Activated T-cell treated with anti-CD3 and anti-CD28 coated beads, Interleukin-2, amount 50 U/mL, for 72 hours (primary cell): ENCODE data around the gene BRCA1. TPM values are rescaled to one million over a fixed set of nuclear protein-coding genes. Genes with fewer than 3 reads are reported as not detected.

ENCODE experiments used
- ATAC-seq, 2 donors: fragments of 150-1000 bp; cut with Tn5 transposase; replicated peaks in 1 of 2; 2 replicates each; pipeline ENCODE4 v1.10.0; 2021; ENCODE audit warnings: moderate library complexity in 2 of 2, mild to moderate bottlenecking in 1 of 2
- DNase-seq, 2 donors: peaks; one replicate each; pipeline ENCODE4 v3.0.0; 2021 to 2022; ENCODE audit warnings: mixed read lengths in 1 of 2
- H3K27ac Mint-ChIP-seq: one replicate; pipeline ENCODE4 v1.8.0; 2022; ENCODE audit warnings: mild to moderate bottlenecking, moderate library complexity, mixed read lengths
- H3K27me3 Mint-ChIP-seq: one replicate; pipeline ENCODE4 v1.8.0; 2022; ENCODE audit warnings: low read depth, mixed read lengths
- H3K36me3 Mint-ChIP-seq, 2 donors: one replicate each; pipeline ENCODE4 v1.8.0; 2022; ENCODE audit warnings: mixed read lengths in 2 of 2, mild to moderate bottlenecking in 1 of 2; ENCODE audit not compliant: insufficient read depth in 2 of 2
- H3K4me1 Mint-ChIP-seq: one replicate; pipeline ENCODE4 v1.8.0; 2022; ENCODE audit warnings: low read depth, mixed read lengths
- H3K4me3 Mint-ChIP-seq, 2 donors: one replicate each; pipeline ENCODE4 v1.8.0; 2022; ENCODE audit warnings: mild to moderate bottlenecking in 2 of 2, mixed read lengths in 2 of 2, moderate library complexity in 2 of 2
- H3K9me3 Mint-ChIP-seq, 2 donors: one replicate each; pipeline ENCODE4 v1.8.0; 2022; ENCODE audit warnings: mixed read lengths in 2 of 2
- total RNA-seq, 2 donors: library from RNA; stranded (reverse); gene quantifications; one replicate each; pipeline ENCODE4 v1.2.3, GENCODE V29; 2022

BRCA1 gene
- total RNA-seq, 2 donors from 2014 or later = 111 to 137 TPM

GRCh38 chr17:43021741-43022512 lies 103.2 kb downstream of the BRCA1 start, which contains the start of gene VAT1:
Gene VAT1, minus strand, starts transcription at chr17:43022385. Its CDS starts 63 bp downstream, at chr17:43022322.
- peaks cover 19% of the 10 kb centered on the region for H3K4me1 Mint-ChIP-seq
- H3K9me3 Mint-ChIP-seq = no peaks in the 10 kb centered on the region
- ATAC-seq (peak; percentile 65 to 66), DNase-seq (peak; percentile 65 to 73)
- H3K4me3 Mint-ChIP-seq = peak within 1 kb of the TSS; percentile 92 to 93
- H3K36me3 Mint-ChIP-seq = no peaks in the 10 kb centered on the region
- peak within 1 kb of the TSS; percentile 63 for H3K27ac Mint-ChIP-seq
- peaks cover 9% of the 10 kb centered on the region for H3K27me3 Mint-ChIP-seq

- ATAC-seq (no peak), DNase-seq (peak in 1 of 2 donors; percentile 30)
- H3K4me1 Mint-ChIP-seq = peaks cover 19% of the 10 kb centered on the region
- no peaks in the 10 kb centered on the region for H3K36me3 Mint-ChIP-seq
- H3K27ac Mint-ChIP-seq = no peak overlapping the region
- H3K27me3 Mint-ChIP-seq = peaks cover 9% of the 10 kb centered on the region
- no peaks in the 10 kb centered on the region for H3K9me3 Mint-ChIP-seq
- H3K4me3 Mint-ChIP-seq = peak overlapping the region; percentile 92 to 93
These were observed 104.1 kb downstream of the BRCA1 start for GRCh38 chr17:43020789-43021740.

- peaks cover under 1% of the 10 kb centered on the region for H3K27me3 Mint-ChIP-seq
- H3K36me3 Mint-ChIP-seq = no peaks in the 10 kb centered on the region
- no peak overlapping the region for H3K27ac Mint-ChIP-seq
- H3K9me3 Mint-ChIP-seq = no peaks in the 10 kb centered on the region
- peak overlapping the region; percentile 92 to 93 for H3K4me3 Mint-ChIP-seq
- peaks cover 15% of the 10 kb centered on the region for H3K4me1 Mint-ChIP-seq
- DNase-seq (no peak), ATAC-seq (no peak)
These were observed 105.0 kb downstream of the BRCA1 start for GRCh38 chr17:43020030-43020621.

GRCh38 chr17:43019418-43019817 lies 105.7 kb downstream of the BRCA1 start:
- H3K4me3 Mint-ChIP-seq = no peak overlapping the region
- no peaks in the 10 kb centered on the region for H3K36me3 Mint-ChIP-seq
- no peak overlapping the region for H3K27ac Mint-ChIP-seq
- ATAC-seq = no peak
- no peak for DNase-seq
- H3K4me1 Mint-ChIP-seq = peaks cover 10% of the 10 kb centered on the region
- no peaks in the 10 kb centered on the region for H3K9me3 Mint-ChIP-seq
- H3K27me3 Mint-ChIP-seq = no peaks in the 10 kb centered on the region

GRCh38 chr17:43018932-43019331 lies 106.2 kb downstream of the BRCA1 start:
- Mint-ChIP-seq H3K9me3 (no peaks in the 10 kb centered on the region), H3K27me3 (no peaks in the 10 kb centered on the region), H3K4me1 (peaks cover 6% of the 10 kb centered on the region), H3K4me3 (no peak overlapping the region), H3K27ac (no peak overlapping the region), H3K36me3 (no peaks in the 10 kb centered on the region)
- ATAC-seq (no peak), DNase-seq (no peak)

- peaks cover 6% of the 10 kb centered on the region for H3K4me1 Mint-ChIP-seq
- no peak overlapping the region for H3K27ac Mint-ChIP-seq
- no peak for DNase-seq
- no peaks in the 10 kb centered on the region for H3K9me3 Mint-ChIP-seq
- ATAC-seq = peak in 1 of 2 donors; percentile 14
- no peak overlapping the region for H3K4me3 Mint-ChIP-seq
- H3K27me3 Mint-ChIP-seq = no peaks in the 10 kb centered on the region
- no peaks in the 10 kb centered on the region for H3K36me3 Mint-ChIP-seq
These were observed 106.9 kb downstream of the BRCA1 start for GRCh38 chr17:43018008-43018853.

- Mint-ChIP-seq H3K27me3 (no peaks in the 10 kb centered on the region), H3K27ac (no peak overlapping the region), H3K4me1 (peaks cover 5% of the 10 kb centered on the region), H3K36me3 (peaks cover 0 to 3% of the 10 kb centered on the region in 2 donors), H3K9me3 (no peaks in the 10 kb centered on the region), H3K4me3 (no peak overlapping the region)
- DNase-seq (no peak), ATAC-seq (no peak)
These were observed 108.9 kb downstream of the BRCA1 start for GRCh38 chr17:43016216-43016615.

- H3K9me3 Mint-ChIP-seq = no peaks in the 10 kb centered on the region
- DNase-seq = no peak
- no peak overlapping the region for H3K27ac Mint-ChIP-seq
- H3K27me3 Mint-ChIP-seq = no peaks in the 10 kb centered on the region
- H3K4me1 Mint-ChIP-seq = peaks cover 2% of the 10 kb centered on the region
- no peak overlapping the region for H3K4me3 Mint-ChIP-seq
- peaks cover 0 to 3% of the 10 kb centered on the region in 2 donors for H3K36me3 Mint-ChIP-seq
- ATAC-seq = no peak
These were observed 109.6 kb downstream of the BRCA1 start for GRCh38 chr17:43015579-43015978.

GRCh38 chr17:43014649-43015542 lies 110.3 kb downstream of the BRCA1 start:
- Mint-ChIP-seq H3K27ac (no peak overlapping the region), H3K9me3 (no peaks in the 10 kb centered on the region), H3K4me3 (no peak overlapping the region), H3K27me3 (no peaks in the 10 kb centered on the region), H3K36me3 (peaks cover 0 to 3% of the 10 kb centered on the region in 2 donors), H3K4me1 (peaks cover 8% of the 10 kb centered on the region)
- ATAC-seq (no peak), DNase-seq (no peak)

- DNase-seq (no peak), ATAC-seq (no peak)
- Mint-ChIP-seq H3K27ac (no peak overlapping the region), H3K36me3 (peaks cover 0 to 3% of the 10 kb centered on the region in 2 donors), H3K4me3 (no peak overlapping the region), H3K4me1 (peaks cover 11% of the 10 kb centered on the region), H3K27me3 (no peaks in the 10 kb centered on the region), H3K9me3 (no peaks in the 10 kb centered on the region)
These were observed 111.0 kb downstream of the BRCA1 start for GRCh38 chr17:43014020-43014648.

- Mint-ChIP-seq H3K36me3 (peaks cover 0 to 3% of the 10 kb centered on the region in 2 donors), H3K9me3 (no peaks in the 10 kb centered on the region), H3K27me3 (no peaks in the 10 kb centered on the region), H3K4me3 (no peak overlapping the region), H3K4me1 (peaks cover 19% of the 10 kb centered on the region), H3K27ac (no peak overlapping the region)
- ATAC-seq (no peak), DNase-seq (no peak)
These were observed 111.9 kb downstream of the BRCA1 start for GRCh38 chr17:43013296-43013695.
